LHCN-M2 (cell line): ENCODE results near the gene LCN2. TPM values are rescaled to one million over a fixed set of nuclear protein-coding genes. Genes with fewer than 3 reads are reported as not detected.
"Not testable (repeated sequence)": the region's sequence is repeated elsewhere in the genome, so short reads cannot be mapped to it uniquely, and the experiment has no call there.

Experiments used
- DNase-seq: peaks from one replicate; pipeline ENCODE4 v3.0.0-alpha.2; 2012; ENCODE audit warnings: low read depth
- polyA plus RNA-seq: library from polyadenylated mRNA; unstranded; fragments of >200 nt; gene quantifications from one replicate; pipeline ENCODE4 v1.2.1, GENCODE V29; 2012; ENCODE audit warnings: missing spikeins
- total RNA-seq: library from RNA; depleted of rRNA; stranded (reverse); fragments of >200 nt; gene quantifications from 2 replicates; pipeline ENCODE4 v1.2.3, GENCODE V29; 2014; rRNA removed

Gene LCN2
- total RNA-seq = not detected in 2 replicates
- 0.32 TPM for polyA plus RNA-seq

DNA sequence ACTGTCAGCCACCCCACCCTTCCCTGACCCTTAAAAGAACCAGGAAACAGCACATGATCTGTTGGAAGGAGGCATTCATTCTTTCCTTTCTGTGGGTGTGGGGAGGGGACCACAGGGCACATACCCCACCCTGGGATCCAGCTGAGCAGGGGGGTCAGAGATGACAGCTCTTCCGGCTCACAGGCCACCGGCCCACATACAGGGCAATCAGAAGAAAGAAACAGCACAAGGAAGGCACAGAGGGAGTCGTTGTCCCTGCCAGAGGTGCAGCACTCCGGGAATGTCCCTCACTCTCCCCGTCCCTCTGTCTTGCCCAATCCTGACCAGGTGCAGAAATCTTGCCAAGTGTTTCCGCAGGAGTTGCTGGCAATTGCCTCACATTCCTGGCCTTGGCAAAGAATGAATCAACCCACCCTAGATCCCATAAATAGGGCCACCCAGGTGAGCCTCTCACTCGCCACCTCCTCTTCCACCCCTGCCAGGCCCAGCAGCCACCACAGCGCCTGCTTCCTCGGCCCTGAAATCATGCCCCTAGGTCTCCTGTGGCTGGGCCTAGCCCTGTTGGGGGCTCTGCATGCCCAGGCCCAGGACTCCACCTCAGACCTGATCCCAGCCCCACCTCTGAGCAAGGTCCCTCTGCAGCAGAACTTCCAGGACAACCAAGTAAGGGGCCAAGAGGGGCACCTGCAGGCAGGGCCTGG, at the start of gene LCN2:
LCN2 (plus strand) TSS at position 453 of the 701 bp plus-strand sequence; CDS start at position 526, 73 bp downstream.
- no peak for DNase-seq

DNA sequence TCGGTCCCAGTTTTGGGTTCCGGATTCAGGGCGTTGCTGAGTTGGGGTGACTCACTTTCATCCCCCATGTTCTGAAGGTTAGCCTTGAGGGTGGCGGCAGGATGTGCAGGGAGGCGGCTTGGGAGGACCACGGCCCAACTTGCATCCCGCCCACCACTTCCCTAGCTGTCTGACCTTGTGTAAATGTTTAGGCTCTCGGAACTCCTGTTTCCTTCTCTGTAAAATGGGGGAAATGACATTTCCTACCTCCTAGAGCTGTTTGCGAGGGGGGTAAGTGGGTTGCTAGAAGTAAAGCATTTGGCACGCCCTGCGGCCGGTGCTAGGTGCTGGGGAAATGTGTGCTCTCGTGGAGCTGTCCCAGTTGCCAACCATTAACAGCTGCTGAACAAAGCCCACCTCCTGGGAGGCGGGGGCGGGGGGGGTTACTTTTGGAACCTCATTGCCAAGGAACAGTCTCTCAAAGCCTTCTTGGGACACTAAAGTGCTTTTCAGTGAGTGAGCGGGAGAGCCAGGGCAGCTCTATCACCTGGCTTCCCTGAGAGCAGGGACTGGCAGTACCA, 49.2 kb upstream of the LCN2 start:
- peak; percentile 40 for DNase-seq

GRCh38 chr9:128100581-128100980, 48.7 kb upstream of the LCN2 start:
- DNase-seq = no peak

GRCh38 chr9:128101231-128101661, 48.0 kb upstream of the LCN2 start:
- DNase-seq = no peak

DNA sequence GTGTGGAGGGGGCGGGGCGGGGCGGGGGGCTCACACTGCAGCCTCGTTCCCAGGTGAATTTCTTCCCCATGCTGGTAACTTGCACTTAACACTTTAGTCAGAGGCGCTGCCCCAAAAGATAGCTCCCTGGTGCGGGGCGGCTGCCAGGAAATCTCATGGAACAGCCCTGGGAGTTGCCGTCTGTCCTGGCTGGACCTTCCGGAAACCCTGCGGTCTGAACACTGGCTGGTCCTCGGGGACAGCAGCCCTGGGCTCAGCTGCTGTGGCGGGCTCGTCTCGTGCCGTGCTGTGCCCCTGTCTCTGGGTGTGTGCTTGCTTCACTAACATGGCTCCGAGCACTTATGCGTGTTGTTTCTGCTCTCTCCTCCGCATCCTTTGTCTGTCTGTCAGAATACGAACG, 47.6 kb upstream of the LCN2 start:
- no peak for DNase-seq

DNA sequence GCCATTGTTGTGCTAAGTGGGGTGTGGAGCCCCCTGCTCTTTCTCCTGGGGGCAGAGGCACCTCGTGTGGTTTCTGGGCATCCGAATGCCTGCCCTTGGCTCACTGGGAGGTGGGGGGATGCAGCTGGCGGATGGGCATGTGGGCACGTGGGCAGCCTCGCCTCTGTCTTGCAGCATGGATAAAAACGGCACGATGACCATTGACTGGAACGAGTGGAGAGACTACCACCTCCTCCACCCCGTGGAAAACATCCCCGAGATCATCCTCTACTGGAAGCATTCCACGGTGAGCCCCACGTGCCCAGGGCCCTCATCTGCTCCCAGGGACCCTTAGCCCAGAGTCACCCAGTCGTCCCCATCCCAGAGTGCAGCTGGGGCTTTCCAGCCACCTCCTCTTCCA, 47.1 kb upstream of the LCN2 start:
- DNase-seq = no peak

- no peak for DNase-seq
Observed at GRCh38 chr9:128102861-128103588, 46.2 kb upstream of the LCN2 start.

- DNase-seq = peak; percentile 68
Observed at GRCh38 chr9:128103589-128103962, 45.7 kb upstream of the LCN2 start.

- DNase-seq = peak; percentile 94
Observed at GRCh38 chr9:128104171-128104618, 45.1 kb upstream of the LCN2 start.

DNA sequence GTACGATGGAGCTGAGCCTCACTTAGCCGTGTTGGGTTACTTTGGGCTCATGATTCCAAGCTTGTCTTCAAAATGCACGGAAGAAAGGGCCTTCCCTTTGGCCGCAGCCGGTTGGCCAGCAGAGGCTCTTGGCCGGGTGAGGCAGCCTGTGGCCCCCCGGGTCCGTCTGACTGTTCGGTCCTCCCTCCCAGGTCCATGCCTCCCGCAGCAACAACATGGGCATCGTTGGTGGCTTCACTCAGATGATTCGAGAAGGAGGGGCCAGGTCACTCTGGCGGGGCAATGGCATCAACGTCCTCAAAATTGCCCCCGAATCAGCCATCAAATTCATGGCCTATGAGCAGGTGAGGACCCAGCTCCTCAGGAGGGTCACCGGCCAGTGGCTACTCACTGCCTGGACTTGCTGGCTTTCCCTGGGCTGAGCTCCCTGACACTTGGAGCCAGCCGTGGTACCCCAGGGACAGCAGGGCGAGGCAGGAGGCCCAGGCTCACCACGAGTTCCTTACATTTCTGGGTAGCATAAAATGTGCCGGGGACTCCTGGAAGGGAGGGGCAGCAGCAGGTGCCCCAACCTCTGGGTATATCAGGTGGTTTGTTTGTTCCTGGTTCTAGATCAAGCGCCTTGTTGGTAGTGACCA, 43.6 kb upstream of the LCN2 start:
- no peak for DNase-seq

GRCh38 chr9:128106181-128106939, 42.9 kb upstream of the LCN2 start:
- no peak for DNase-seq

DNA sequence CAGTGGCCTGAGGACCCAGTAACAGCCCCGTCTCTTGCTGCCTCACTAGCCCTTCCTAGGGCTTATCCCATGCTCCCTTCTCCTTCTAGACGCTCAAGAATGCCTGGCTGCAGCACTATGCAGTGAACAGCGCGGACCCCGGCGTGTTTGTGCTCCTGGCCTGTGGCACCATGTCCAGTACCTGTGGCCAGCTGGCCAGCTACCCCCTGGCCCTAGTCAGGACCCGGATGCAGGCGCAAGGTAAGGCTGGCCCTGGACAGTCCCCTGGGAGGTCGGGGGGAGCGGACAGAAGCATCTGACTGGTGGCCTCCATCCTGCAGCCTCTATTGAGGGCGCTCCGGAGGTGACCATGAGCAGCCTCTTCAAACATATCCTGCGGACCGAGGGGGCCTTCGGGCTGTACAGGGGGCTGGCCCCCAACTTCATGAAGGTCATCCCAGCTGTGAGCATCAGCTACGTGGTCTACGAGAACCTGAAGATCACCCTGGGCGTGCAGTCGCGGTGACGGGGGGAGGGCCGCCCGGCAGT, 42.2 kb upstream of the LCN2 start:
- no peak for DNase-seq

DNA sequence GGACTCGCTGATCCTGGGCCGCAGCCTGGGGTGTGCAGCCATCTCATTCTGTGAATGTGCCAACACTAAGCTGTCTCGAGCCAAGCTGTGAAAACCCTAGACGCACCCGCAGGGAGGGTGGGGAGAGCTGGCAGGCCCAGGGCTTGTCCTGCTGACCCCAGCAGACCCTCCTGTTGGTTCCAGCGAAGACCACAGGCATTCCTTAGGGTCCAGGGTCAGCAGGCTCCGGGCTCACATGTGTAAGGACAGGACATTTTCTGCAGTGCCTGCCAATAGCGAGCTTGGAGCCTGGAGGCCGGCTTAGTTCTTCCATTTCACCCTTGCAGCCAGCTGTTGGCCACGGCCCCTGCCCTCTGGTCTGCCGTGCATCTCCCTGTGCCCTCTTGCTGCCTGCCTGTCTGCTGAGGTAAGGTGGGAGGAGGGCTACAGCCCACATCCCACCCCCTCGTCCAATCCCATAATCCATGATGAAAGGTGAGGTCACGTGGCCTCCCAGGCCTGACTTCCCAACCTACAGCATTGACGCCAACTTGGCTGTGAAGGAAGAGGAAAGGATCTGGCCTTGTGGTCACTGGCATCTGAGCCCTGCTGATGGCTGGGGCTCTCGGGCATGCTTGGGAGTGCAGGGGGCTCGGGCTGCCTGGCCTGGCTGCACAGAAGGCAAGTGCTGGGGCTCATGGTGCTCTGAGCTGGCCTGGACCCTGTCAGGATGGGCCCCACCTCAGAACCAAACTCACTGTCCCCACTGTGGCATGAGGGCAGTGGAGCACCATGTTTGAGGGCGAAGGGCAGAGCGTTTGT, 41.6 kb upstream of the LCN2 start:
- no peak for DNase-seq

- DNase-seq = no peak
Observed at GRCh38 chr9:128108269-128109049, 40.8 kb upstream of the LCN2 start.

DNA sequence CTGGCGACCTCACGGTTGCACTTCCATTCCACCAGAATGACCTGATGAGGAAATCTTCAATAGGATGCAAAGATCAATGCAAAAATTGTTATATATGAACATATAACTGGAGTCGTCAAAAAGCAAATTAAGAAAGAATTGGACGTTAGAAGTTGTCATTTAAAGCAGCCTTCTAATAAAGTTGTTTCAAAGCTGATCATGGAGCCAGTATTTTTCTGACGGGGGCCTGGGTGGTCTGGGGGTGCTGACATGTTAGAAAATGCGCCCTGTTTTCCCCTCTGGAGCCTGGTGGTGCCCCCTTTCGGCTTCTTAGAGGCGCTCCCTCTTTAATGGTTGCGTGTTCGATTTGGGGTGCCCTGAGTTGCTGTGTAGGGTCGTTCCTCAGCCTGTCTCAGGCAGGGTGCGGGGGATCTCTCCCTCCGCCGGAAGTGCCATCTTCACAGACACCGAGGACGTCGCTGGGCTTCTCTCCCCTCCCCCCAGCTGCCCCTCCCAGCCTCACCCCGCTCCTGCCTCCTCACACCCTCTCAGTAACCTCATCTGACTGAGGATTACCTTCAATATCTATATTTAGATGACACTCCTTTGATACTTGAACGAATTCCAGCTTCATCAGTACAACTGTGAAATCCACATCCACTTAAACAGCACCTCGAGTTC, 40.1 kb upstream of the LCN2 start:
- no peak for DNase-seq

DNA sequence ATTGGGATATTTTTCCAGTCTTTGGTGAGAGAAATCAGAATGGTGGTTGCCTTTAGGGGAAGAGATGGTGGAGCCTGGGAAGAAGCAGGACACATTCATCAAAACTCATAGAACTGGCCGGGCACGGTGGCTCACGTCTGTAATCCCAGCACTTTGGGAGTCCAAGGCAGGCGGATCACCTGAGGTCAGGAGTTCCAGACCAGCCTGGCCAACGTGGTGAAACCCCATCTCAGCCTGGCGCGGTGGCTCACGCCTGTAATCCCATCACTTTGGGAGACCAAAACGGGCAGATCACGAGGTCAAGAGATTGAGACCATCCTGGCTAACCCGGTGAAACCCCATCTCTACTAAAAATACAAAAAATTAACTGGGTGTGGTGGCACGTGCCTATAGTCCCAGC, 37.5 kb upstream of the LCN2 start:
- not testable (repeated sequence) for DNase-seq

DNA sequence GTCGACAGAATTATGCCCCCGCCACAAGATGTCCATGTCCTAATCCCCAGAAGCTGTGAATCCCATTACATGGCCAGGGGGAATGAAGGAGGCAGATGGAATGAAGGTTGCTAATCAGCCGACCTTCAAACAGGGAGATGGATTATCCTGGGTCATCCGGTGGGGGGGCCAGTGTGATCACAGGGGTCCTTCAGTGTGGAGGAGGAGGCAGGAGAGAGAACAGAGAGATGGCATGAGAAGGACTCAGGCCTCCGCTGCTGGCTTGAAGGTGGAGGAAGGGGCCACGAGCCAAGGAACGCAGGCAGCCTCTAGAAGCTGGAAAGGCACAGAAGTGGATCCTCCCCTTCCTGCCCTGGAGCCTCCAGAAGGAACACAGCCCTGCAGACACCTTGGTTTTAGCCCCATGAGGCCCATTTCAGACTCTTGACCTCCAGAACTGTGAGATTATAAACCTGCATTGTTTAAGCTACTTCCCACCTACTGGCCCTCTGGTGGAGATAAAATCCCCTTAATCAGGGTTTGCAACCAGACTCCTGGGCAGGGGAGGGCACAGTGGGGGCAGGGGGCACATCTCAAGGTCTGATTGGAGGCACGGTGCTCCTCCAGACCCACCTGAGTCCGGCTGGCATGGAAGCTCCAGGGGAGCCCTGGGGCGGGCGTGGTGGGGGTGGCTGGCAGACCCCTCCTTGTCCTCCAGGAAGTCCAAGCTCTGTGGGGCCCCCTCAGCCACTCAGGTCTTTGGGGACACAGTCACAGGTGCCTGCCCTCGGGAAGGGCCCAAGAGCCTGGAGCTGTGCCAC, 35.5 kb upstream of the LCN2 start:
- DNase-seq = no peak
